Measurements from ENCODE around the gene CHAD.
"Not testable (repeated sequence)": the region's sequence is repeated elsewhere in the genome, so short reads cannot be mapped to it uniquely, and the experiment has no call there.

The CHAD gene

DNA sequence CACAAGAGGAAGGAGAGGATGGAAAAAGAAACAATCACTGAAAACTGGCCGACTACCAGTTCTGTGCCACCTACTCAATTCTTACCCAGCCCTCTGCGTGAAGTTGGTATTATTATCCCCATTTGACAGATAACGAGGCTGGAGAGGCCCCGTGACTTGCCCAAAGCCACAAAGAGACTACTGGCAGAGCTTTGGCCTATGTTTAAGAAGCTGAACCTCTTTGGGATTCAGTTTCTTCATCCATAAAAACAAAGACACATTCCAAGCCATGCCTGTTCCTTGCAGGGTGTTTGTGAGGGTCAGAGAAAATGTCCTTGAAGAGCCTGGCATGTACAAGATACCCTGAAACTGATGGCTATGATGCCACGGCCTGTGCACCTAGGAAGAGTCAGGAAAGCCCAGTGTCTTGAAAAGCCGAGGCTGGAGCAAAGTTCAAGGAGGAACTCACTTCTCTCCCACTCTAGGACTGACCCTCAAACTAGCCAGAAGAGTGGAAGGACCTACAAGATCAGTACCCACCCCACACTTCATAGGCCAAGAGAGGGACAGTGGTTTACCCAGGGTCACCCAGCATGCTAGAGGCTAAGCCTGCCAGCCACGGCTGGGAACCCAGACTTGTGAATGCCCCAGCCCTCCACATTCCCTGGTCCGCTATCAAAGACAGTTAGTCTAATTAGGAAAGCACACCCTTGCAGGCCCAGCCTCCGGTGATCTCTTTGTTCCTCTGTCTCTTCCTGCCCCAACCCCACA is 44.3 kb downstream of the CHAD start:
- H3K4me3 ChIP-seq (ENCODE audit: low read depth in 1 of 2, low read length in 2 of 2): no peak overlapping the region
- H3K9me3 ChIP-seq (ENCODE audit: control insufficient read depth in 1 of 2, low read length in 2 of 2): no peaks in the 10 kb centered on the region
- H3K4me1 ChIP-seq (ENCODE audit: control insufficient read depth in 1 of 2, insufficient read depth in 2 of 2, low read length in 2 of 2): peaks cover 14 to 26% of the 10 kb centered on the region in 2 donors
- H3K27me3 ChIP-seq (ENCODE audit: low read depth, low read length): no peaks in the 10 kb centered on the region
- H3K27ac ChIP-seq (ENCODE audit: low read length): no peak overlapping the region
- H3K36me3 ChIP-seq (ENCODE audit: control insufficient read depth in 1 of 2, insufficient read depth in 2 of 2, low read length in 2 of 2): no peaks in the 10 kb centered on the region

DNA sequence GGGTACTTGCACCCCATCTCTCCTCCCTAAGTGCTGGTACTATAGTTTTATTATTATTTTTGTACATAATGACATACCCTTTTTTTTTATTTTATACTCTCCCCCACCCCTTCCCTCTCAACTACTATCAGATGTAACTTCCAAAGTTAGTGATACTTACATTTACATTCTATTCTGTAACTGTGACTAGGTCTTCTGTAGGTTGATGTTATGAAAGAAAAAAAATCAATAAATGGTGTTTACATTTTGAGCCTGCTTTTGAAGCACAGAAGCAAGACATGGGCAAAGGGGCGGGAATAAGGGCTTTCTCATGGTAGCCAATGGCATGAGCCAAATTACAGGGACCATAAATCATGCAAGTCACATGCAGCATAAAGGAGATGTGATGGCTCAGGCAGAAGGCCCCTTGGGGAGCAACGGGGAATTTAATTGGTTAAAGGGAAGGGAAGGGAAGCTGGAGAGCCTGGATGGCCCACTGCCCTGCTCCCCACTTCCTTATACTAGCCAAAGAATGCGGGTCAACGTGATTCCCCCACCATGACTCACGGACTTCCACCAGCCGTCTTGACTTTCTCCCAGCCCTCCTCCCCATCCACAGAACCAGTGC is 45.0 kb downstream of the CHAD start:
- Histone ChIP-seq H3K27me3 (ENCODE audit: low read depth, low read length) (no peaks in the 10 kb centered on the region), H3K9me3 (ENCODE audit: control insufficient read depth in 1 of 2, low read length in 2 of 2) (no peaks in the 10 kb centered on the region), H3K4me3 (ENCODE audit: low read depth in 1 of 2, low read length in 2 of 2) (no peak overlapping the region), H3K4me1 (ENCODE audit: control insufficient read depth in 1 of 2, insufficient read depth in 2 of 2, low read length in 2 of 2) (peaks cover 14 to 26% of the 10 kb centered on the region in 2 donors), H3K27ac (ENCODE audit: low read length) (no peak overlapping the region), H3K36me3 (ENCODE audit: control insufficient read depth in 1 of 2, insufficient read depth in 2 of 2, low read length in 2 of 2) (no peaks in the 10 kb centered on the region)

DNA sequence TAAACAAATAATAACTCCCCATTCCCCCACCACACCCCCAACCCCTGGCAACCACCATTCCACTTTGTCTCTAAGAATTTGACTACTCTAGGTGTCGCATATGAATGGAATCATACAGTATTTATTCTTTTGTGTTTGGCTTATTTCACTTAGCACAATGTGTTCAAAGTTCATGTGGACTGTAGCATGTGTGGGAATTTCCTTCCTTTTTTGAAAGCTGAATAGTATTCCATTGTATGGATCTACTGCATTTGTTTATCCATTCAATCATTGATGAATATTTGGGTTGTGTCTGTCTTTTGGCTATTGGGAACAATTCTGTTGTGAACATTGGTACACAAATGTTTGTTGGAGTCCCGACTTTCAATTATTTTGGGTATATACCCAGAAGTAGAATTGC is 45.9 kb downstream of the CHAD start:
- peaks cover 14 to 26% of the 10 kb centered on the region in 2 donors for H3K4me1 ChIP-seq (ENCODE audit: control insufficient read depth in 1 of 2, insufficient read depth in 2 of 2, low read length in 2 of 2)
- H3K4me3 ChIP-seq (ENCODE audit: low read depth in 1 of 2, low read length in 2 of 2): no peak overlapping the region
- H3K9me3 ChIP-seq (ENCODE audit: control insufficient read depth in 1 of 2, low read length in 2 of 2): no peaks in the 10 kb centered on the region
- no peaks in the 10 kb centered on the region for H3K36me3 ChIP-seq (ENCODE audit: control insufficient read depth in 1 of 2, insufficient read depth in 2 of 2, low read length in 2 of 2)
- H3K27ac ChIP-seq (ENCODE audit: low read length): no peak overlapping the region
- H3K27me3 ChIP-seq (ENCODE audit: low read depth, low read length): no peaks in the 10 kb centered on the region

DNA sequence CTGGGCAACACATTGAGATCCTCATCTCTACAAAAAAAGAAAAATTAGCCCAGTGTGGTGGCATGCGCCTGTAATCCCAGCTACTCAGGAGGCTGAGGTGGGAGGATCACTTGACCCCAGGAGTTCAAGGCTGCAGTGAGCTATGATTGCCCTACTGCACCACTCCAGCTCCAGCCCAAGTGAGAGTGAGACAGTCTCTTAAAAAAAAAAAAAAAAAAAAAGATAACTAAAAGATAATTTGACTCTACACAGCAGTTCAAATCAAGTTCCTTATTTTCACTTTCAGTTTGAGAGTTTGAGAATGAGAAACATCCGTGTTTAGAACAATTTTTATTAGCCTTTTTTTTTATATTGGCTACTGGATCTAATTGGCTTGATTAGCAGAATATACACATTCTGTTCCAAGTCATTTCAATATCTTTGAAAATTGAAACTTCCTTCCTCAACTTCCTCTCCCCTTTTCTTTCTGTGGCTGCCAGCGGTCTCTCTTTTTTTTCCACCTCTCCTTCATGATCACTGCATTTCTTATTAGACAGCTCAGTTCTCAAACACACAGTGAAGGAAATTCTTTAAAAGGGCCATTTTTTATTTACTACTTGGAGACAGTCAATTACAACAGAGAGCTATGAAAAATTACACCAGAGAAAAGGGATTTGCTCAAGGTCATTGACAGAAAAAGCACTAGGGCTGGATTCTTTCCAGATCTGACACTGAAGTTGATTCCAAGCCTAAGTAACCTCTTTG is 47.2 kb downstream of the CHAD start:
- Histone ChIP-seq H3K4me3 (ENCODE audit: low read depth in 1 of 2, low read length in 2 of 2) (peak overlapping the region in 1 of 2 donors; percentile 43), H3K27ac (ENCODE audit: low read length) (peak overlapping the region; percentile 80), H3K4me1 (ENCODE audit: control insufficient read depth in 1 of 2, insufficient read depth in 2 of 2, low read length in 2 of 2) (peaks cover 14% of the 10 kb centered on the region in 2 donors), H3K27me3 (ENCODE audit: low read depth, low read length) (no peaks in the 10 kb centered on the region), H3K36me3 (ENCODE audit: control insufficient read depth in 1 of 2, insufficient read depth in 2 of 2, low read length in 2 of 2) (no peaks in the 10 kb centered on the region), H3K9me3 (ENCODE audit: control insufficient read depth in 1 of 2, low read length in 2 of 2) (no peaks in the 10 kb centered on the region)

DNA sequence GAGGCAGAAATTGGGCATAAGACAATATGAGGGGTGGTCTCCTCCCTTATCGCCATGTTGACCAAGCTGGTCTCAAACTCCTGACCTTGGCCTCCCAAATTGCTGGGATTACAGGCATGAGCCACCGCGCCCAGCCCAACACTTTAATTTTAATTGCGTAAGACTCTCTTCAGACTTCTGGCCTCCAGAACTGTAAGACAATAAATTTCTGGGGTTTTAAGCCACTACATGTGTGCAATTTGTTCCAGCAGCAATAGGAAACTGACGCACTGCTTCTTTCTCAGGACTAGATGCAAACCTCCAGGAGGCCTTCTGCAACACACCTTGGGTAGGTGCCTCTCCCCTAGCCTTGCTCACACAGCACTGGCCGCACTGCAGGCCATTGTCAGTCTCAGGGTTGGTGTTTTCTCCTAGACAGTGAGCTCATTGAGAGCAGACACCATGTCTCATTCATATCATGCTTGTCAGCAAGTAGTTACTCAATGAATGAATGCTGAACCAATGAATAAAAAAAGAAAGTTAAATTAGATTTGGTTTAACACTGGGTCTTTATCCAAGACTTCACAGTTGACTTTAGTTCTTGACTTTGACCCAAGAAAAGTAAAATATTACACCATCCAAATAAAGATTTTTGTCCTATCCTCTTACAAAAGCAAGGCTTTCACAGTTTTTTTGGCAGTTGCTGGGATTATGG is 48.1 kb downstream of the CHAD start:
- Histone ChIP-seq H3K4me3 (ENCODE audit: low read depth in 1 of 2, low read length in 2 of 2) (peak overlapping the region in 1 of 2 donors; percentile 43), H3K9me3 (ENCODE audit: control insufficient read depth in 1 of 2, low read length in 2 of 2) (no peaks in the 10 kb centered on the region), H3K27me3 (ENCODE audit: low read depth, low read length) (no peaks in the 10 kb centered on the region), H3K36me3 (ENCODE audit: control insufficient read depth in 1 of 2, insufficient read depth in 2 of 2, low read length in 2 of 2) (no peaks in the 10 kb centered on the region), H3K27ac (ENCODE audit: low read length) (no peak overlapping the region), H3K4me1 (ENCODE audit: control insufficient read depth in 1 of 2, insufficient read depth in 2 of 2, low read length in 2 of 2) (peaks cover 11 to 14% of the 10 kb centered on the region in 2 donors)

DNA sequence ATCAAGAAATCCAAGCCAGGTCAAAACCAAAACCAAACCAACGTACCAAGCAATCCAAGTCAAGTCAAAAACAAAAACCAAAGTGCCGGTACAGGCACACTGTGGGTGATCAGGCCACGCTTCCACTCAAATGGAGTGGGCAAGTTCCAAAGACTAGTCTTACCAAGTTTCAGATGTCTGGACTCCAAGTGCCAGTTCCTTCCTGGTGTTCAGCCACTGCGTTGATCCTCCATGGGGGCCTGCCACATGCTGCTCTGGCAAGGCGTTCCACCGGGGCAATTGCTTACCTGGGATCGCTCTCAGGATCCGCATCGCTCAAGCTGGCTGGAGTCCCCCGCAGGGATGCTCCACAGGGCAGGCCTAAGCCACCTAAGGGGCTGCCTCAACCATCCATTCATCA is 49.1 kb downstream of the CHAD start:
- not testable (repeated sequence) for H3K36me3 ChIP-seq (ENCODE audit: control insufficient read depth in 1 of 2, insufficient read depth in 2 of 2, low read length in 2 of 2); H3K4me3 ChIP-seq (ENCODE audit: low read depth in 1 of 2, low read length in 2 of 2); H3K27ac ChIP-seq (ENCODE audit: low read length); H3K9me3 ChIP-seq (ENCODE audit: control insufficient read depth in 1 of 2, low read length in 2 of 2); H3K27me3 ChIP-seq (ENCODE audit: low read depth, low read length); H3K4me1 ChIP-seq (ENCODE audit: control insufficient read depth in 1 of 2, insufficient read depth in 2 of 2, low read length in 2 of 2)

DNA sequence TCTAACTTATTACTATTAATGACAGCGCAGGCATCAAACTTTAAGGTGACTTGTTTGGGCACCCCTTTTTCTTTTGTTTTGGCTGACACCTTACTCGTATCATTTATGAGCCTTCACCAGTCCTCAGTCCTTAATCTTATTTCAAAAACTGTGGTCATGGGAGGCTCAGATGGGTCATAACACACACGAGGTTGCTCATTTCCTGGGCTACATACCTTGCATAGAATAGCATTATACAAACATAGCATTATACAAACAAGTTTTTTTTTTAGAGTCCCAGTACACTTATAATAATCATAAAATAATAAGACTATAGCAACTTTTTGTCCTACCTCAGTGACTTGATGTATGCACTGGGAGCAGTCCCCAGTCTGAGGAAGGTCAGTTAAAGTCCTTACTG is 53.9 kb downstream of the CHAD start:
- no peak overlapping the region for H3K27ac ChIP-seq (ENCODE audit: low read length)
- no peak overlapping the region for H3K4me3 ChIP-seq (ENCODE audit: low read depth in 1 of 2, low read length in 2 of 2)
- H3K9me3 ChIP-seq (ENCODE audit: control insufficient read depth in 1 of 2, low read length in 2 of 2): no peaks in the 10 kb centered on the region
- H3K27me3 ChIP-seq (ENCODE audit: low read depth, low read length): no peaks in the 10 kb centered on the region
- no peaks in the 10 kb centered on the region for H3K4me1 ChIP-seq (ENCODE audit: control insufficient read depth in 1 of 2, insufficient read depth in 2 of 2, low read length in 2 of 2)
- no peaks in the 10 kb centered on the region for H3K36me3 ChIP-seq (ENCODE audit: control insufficient read depth in 1 of 2, insufficient read depth in 2 of 2, low read length in 2 of 2)
